ENCODE data around the gene LAIR2. TPM values are rescaled to one million over a fixed set of nuclear protein-coding genes. Genes with fewer than 3 reads are reported as not detected.

LAIR2 gene
- total and polyA plus RNA-seq, 4 donors = 0.19 to 0.24 TPM; not detected in 2

DNA sequence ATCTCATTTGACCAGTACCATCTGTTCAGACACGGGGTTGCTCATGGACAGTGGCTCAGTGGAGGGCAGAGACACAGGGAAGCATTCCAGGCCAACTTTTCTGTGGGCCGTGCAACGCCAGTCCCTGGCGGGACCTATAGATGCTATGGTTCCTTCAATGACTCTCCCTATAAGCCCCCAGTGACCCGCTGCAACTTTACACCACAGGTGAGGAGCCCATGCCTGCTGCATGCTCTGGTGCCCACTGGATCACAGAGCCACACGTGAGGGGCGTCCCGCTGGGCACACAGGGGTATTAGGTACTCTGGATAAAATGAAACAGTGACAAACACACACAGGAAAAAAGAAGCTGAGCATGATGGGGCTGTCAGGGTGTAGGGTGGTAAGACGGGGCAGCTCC is 34.3 kb downstream of the LAIR2 start:
- peaks cover 0 to 9% (median under 1%) of the 10 kb centered on the region in 4 donors for H3K27me3 ChIP-seq (ENCODE audit: control insufficient read depth in 4 of 4, insufficient read depth in 4 of 4, low read length in 3 of 4)
- H3K27ac ChIP-seq (ENCODE audit: low read depth in 1 of 2, low read length in 2 of 2) = no peak overlapping the region
- H3K4me3 ChIP-seq (ENCODE audit: low read depth in 1 of 3, low read length in 3 of 3) = no peak overlapping the region
- no peaks in the 10 kb centered on the region for H3K4me1 ChIP-seq (ENCODE audit: control insufficient read depth in 4 of 4, insufficient read depth in 4 of 4, low read length in 3 of 4)
- no peak overlapping the region for H3K9ac ChIP-seq (ENCODE audit: low read depth in 1 of 2, low read length in 2 of 2)
- no peak for DNase-seq (ENCODE audit: low spot score)
- TF ChIP-seq GABPA (IDR thresholded peaks at IDR 0.05 in 1 of 2, conservative IDR thresholded peaks at IDR 0.05 in 1 of 2) = no peak
- no peak for TF ChIP-seq TAF1 (conservative IDR thresholded peaks at IDR 0.05)
- no peak for TF ChIP-seq HNF4A (conservative IDR thresholded peaks at IDR 0.05)
- TF ChIP-seq REST (IDR thresholded peaks at IDR 0.05) = no peak
- TF ChIP-seq RXRA (IDR thresholded peaks at IDR 0.05) = no peak
- no peak for TF ChIP-seq JUND (IDR thresholded peaks at IDR 0.05)
- TF ChIP-seq SP1 (IDR thresholded peaks at IDR 0.05) = no peak
- TF ChIP-seq, protein P1, sequence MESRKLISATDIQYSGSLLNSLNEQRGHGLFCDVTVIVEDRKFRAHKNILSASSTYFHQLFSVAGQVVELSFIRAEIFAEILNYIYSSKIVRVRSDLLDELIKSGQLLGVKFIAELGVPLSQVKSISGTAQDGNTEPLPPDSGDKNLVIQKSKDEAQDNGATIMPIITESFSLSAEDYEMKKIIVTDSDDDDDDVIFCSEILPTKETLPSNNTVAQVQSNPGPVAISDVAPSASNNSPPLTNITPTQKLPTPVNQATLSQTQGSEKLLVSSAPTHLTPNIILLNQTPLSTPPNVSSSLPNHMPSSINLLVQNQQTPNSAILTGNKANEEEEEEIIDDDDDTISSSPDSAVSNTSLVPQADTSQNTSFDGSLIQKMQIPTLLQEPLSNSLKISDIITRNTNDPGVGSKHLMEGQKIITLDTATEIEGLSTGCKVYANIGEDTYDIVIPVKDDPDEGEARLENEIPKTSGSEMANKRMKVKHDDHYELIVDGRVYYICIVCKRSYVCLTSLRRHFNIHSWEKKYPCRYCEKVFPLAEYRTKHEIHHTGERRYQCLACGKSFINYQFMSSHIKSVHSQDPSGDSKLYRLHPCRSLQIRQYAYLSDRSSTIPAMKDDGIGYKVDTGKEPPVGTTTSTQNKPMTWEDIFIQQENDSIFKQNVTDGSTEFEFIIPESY (IDR thresholded peaks at IDR 0.05) = no peak
- no peak for TF ChIP-seq RAD21 (IDR thresholded peaks at IDR 0.05)
- no peak for TF ChIP-seq FOXA2 (IDR thresholded peaks at IDR 0.05)
- TF ChIP-seq YY1 (IDR thresholded peaks at IDR 0.05) = no peak
- no peak for TF ChIP-seq FOXA1 (IDR thresholded peaks at IDR 0.05)
- no peak for TF ChIP-seq NR2F2 (IDR thresholded peaks at IDR 0.05)
- no peak for TF ChIP-seq MAX (IDR thresholded peaks at IDR 0.05)
- TF ChIP-seq, protein P2, sequence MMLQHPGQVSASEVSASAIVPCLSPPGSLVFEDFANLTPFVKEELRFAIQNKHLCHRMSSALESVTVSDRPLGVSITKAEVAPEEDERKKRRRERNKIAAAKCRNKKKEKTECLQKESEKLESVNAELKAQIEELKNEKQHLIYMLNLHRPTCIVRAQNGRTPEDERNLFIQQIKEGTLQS (IDR thresholded peaks at IDR 0.05) = no peak
- TF ChIP-seq HNF4G (IDR thresholded peaks at IDR 0.05) = no peak
- WGBS = 79% methylated on average over 9 of the region's 9 CpGs
- no peaks in the 10 kb centered on the region for H3K36me3 ChIP-seq (ENCODE audit: control insufficient read depth in 4 of 4, insufficient read depth in 3 of 4, low read depth in 1 of 4, low read length in 3 of 4)
- no peaks in the 10 kb centered on the region for H3K9me3 ChIP-seq (ENCODE audit: control insufficient read depth in 4 of 4, low read length in 3 of 4)

GRCh38 chr19:54541712-54542111 is 39.1 kb downstream of the LAIR2 start:
- peaks cover 0 to 2% (median 0%) of the 10 kb centered on the region in 4 donors for H3K27me3 ChIP-seq (ENCODE audit: control insufficient read depth in 4 of 4, insufficient read depth in 4 of 4, low read length in 3 of 4)
- 39% methylated on average over 2 of the region's 2 CpGs for WGBS
- no peak overlapping the region for H3K27ac ChIP-seq (ENCODE audit: low read depth in 1 of 2, low read length in 2 of 2)

More at GRCh38 chr19:54541712-54542111, 39.1 kb downstream of the LAIR2 start:
- Histone ChIP-seq H3K9ac (ENCODE audit: low read depth in 1 of 2, low read length in 2 of 2) (no peak overlapping the region), H3K4me3 (ENCODE audit: low read depth in 1 of 3, low read length in 3 of 3) (no peak overlapping the region), H3K9me3 (ENCODE audit: control insufficient read depth in 4 of 4, low read length in 3 of 4) (no peaks in the 10 kb centered on the region), H3K4me1 (ENCODE audit: control insufficient read depth in 4 of 4, insufficient read depth in 4 of 4, low read length in 3 of 4) (no peaks in the 10 kb centered on the region), H3K36me3 (ENCODE audit: control insufficient read depth in 4 of 4, insufficient read depth in 3 of 4, low read depth in 1 of 4, low read length in 3 of 4) (no peaks in the 10 kb centered on the region)
- TF ChIP-seq MAX (IDR thresholded peaks at IDR 0.05) (no peak), CTCF (IDR thresholded peaks at IDR 0.05; ENCODE audit: low read depth, low read length, missing input control) (no peak), RXRA (IDR thresholded peaks at IDR 0.05) (no peak)
- TF ChIP-seq, protein P2 (IDR thresholded peaks at IDR 0.05) = no peak
- TF ChIP-seq, protein P1 (IDR thresholded peaks at IDR 0.05) = no peak
- DNase-seq (ENCODE audit: low spot score) = no peak

Data from liver (tissue), 9 donors.